Activated CD4-positive, alpha-beta T cell treated with anti-CD3 and anti-CD28 coated beads for 36 hours (primary cell): ENCODE data around the gene INPP5A. TPM values are rescaled to one million over a fixed set of nuclear protein-coding genes. Genes with fewer than 3 reads are reported as not detected.
A peak's percentile ranks its signal among the peaks of the same experiment; 100 is the strongest.
"Not testable (repeated sequence)": the region's sequence is repeated elsewhere in the genome, so short reads cannot be mapped to it uniquely, and the experiment has no call there.

ENCODE experiments used
- ATAC-seq: fragments of 200-7000 bp; cut with Tn5 transposase; one replicate; pipeline ENCODE4 v1.10.0; 2021; ENCODE audit warnings: mild to moderate bottlenecking, moderate library complexity
- CTCF ChIA-PET: fragments of 350-600 bp; sonication (Branson Sonifier 250); formaldehyde crosslinking; loops from one replicate; lab custom pipeline; 2021; ENCODE audit warnings: antibody characterized with exemption; lab: Charles Lee
- POLR2A ChIA-PET: fragments of 350-600 bp; sonication (Branson Sonifier 250); formaldehyde crosslinking; loops from one replicate; lab custom pipeline; 2021; ENCODE audit warnings: antibody characterized with exemption, inconsistent platforms; lab: Charles Lee
- DNase-seq: peaks from one replicate; pipeline ENCODE4 v3.0.0-alpha.2; 2020
- H3K27ac Mint-ChIP-seq: one replicate; pipeline ENCODE4 v1.8.0; 2021; ENCODE audit warnings: mixed read lengths
- H3K27me3 Mint-ChIP-seq: one replicate; pipeline ENCODE4 v1.8.0; 2021; ENCODE audit warnings: mixed read lengths
- H3K36me3 Mint-ChIP-seq: one replicate; pipeline ENCODE4 v1.8.0; 2021; ENCODE audit warnings: low read depth, mixed read lengths
- H3K4me1 Mint-ChIP-seq: one replicate; pipeline ENCODE4 v1.8.0; 2021; ENCODE audit warnings: mixed read lengths
- H3K4me3 Mint-ChIP-seq: one replicate; pipeline ENCODE4 v1.8.0; 2021; ENCODE audit warnings: mild to moderate bottlenecking, moderate library complexity, mixed read lengths
- H3K9me3 Mint-ChIP-seq: one replicate; pipeline ENCODE4 v1.8.0; 2021; ENCODE audit warnings: low read depth, mixed read lengths
- intact Hi-C, 2 experiments: fragments of 100-400 bp; cut with DNase I in 1 of 2; cut with micrococcal nuclease in 1 of 2; formaldehyde crosslinking; loops; one replicate each; pipeline versions ENCODE4 v1.14.2 to v1.15.1; 2022 to 2024; cut with DNase I, micrococcal nuclease
- total RNA-seq, 2 experiments: library from RNA; stranded (reverse); gene quantifications; one replicate each; pipeline ENCODE4 v1.2.3, GENCODE V29; 2021

INPP5A gene
- total RNA-seq, 2 experiments from 2014 or later = 8.1 to 9.3 TPM

GRCh38 chr10:132548106-132548823 lies 10.7 kb downstream of the INPP5A start:
- H3K4me3 Mint-ChIP-seq = no peak overlapping the region
- ChIA-PET CTCF (interaction anchor here (0.8 kb wide), 1 partner anchor 93 kb away, joined by 3 read pairs; no protein-coding TSS in a partner anchor), POLR2A (interaction anchor here (0.6 kb wide), 1 partner anchor 22 kb away, joined by 3 read pairs; no protein-coding TSS in a partner anchor)
- peaks cover 74% of the 10 kb centered on the region for H3K4me1 Mint-ChIP-seq
- H3K27ac Mint-ChIP-seq = no peak overlapping the region
- ATAC-seq (no peak), DNase-seq (no peak)
- H3K27me3 Mint-ChIP-seq = no peaks in the 10 kb centered on the region
- no peaks in the 10 kb centered on the region for H3K36me3 Mint-ChIP-seq
- intact Hi-C loops = loop anchor here in 1 of 2 experiments (10.0 kb wide), 1 partner anchor 417 kb away; no protein-coding TSS in a partner anchor
- H3K9me3 Mint-ChIP-seq = no peaks in the 10 kb centered on the region

- intact Hi-C loops = loop anchor here in 1 of 2 experiments (10.0 kb wide), 1 partner anchor 416 kb away; no protein-coding TSS in a partner anchor
- H3K27ac Mint-ChIP-seq = no peak overlapping the region
- DNase-seq (no peak), ATAC-seq (no peak)
- H3K9me3 Mint-ChIP-seq = no peaks in the 10 kb centered on the region
- POLR2A ChIA-PET = no interaction called here
- CTCF ChIA-PET = no interaction called here
- no peaks in the 10 kb centered on the region for H3K27me3 Mint-ChIP-seq
- no peaks in the 10 kb centered on the region for H3K36me3 Mint-ChIP-seq
- H3K4me1 Mint-ChIP-seq = peaks cover 71% of the 10 kb centered on the region
- H3K4me3 Mint-ChIP-seq = no peak overlapping the region
These were observed 11.3 kb downstream of the INPP5A start for GRCh38 chr10:132548869-132549268.

- no peaks in the 10 kb centered on the region for H3K27me3 Mint-ChIP-seq
- no peaks in the 10 kb centered on the region for H3K36me3 Mint-ChIP-seq
- H3K4me3 Mint-ChIP-seq = no peak overlapping the region
- no peaks in the 10 kb centered on the region for H3K9me3 Mint-ChIP-seq
- intact Hi-C loops = loop anchor here in 1 of 2 experiments (10.0 kb wide), 1 partner anchor 415 kb away; no protein-coding TSS in a partner anchor
- H3K4me1 Mint-ChIP-seq = peaks cover 66% of the 10 kb centered on the region
- peak overlapping the region; percentile 3 for H3K27ac Mint-ChIP-seq
- DNase-seq (no peak), ATAC-seq (no peak)
- ChIA-PET POLR2A (no interaction called here), CTCF (no interaction called here)
These were observed 11.8 kb downstream of the INPP5A start for GRCh38 chr10:132549371-132549770.

- ChIA-PET POLR2A (no interaction called here), CTCF (interaction anchor here (1.7 kb wide), 1 partner anchor 10 kb away, joined by 9 read pairs; no protein-coding TSS in a partner anchor)
- no peaks in the 10 kb centered on the region for H3K27me3 Mint-ChIP-seq
- intact Hi-C loops = no loop called here
- ATAC-seq = no peak
- no peak for DNase-seq
- H3K4me1 Mint-ChIP-seq = peaks cover 54% of the 10 kb centered on the region
- no peak overlapping the region for H3K27ac Mint-ChIP-seq
- H3K36me3 Mint-ChIP-seq = no peaks in the 10 kb centered on the region
- H3K4me3 Mint-ChIP-seq = no peak overlapping the region
- H3K9me3 Mint-ChIP-seq = no peaks in the 10 kb centered on the region
These were observed 12.9 kb downstream of the INPP5A start for GRCh38 chr10:132550366-132551092.

- intact Hi-C loops = no loop called here
- no peaks in the 10 kb centered on the region for H3K9me3 Mint-ChIP-seq
- no peaks in the 10 kb centered on the region for H3K27me3 Mint-ChIP-seq
- no peaks in the 10 kb centered on the region for H3K36me3 Mint-ChIP-seq
- H3K27ac Mint-ChIP-seq = peak overlapping the region; percentile 84
- peaks cover 49% of the 10 kb centered on the region for H3K4me1 Mint-ChIP-seq
- peak overlapping the region; percentile 39 for H3K4me3 Mint-ChIP-seq
- DNase-seq (peak; percentile 69), ATAC-seq (peak; percentile 75)
- CTCF ChIA-PET = interaction anchor here (1.1 to 1.7 kb wide), 2 partner anchors 9 to 11 kb away, joined by 4 to 9 read pairs; no protein-coding TSS in a partner anchor
- POLR2A ChIA-PET = no interaction called here
These were observed 13.7 kb downstream of the INPP5A start for GRCh38 chr10:132551093-132551807.

- POLR2A ChIA-PET = no interaction called here
- intact Hi-C loops = no loop called here
- Mint-ChIP-seq H3K4me1 (peaks cover 43% of the 10 kb centered on the region), H3K27ac (peak overlapping the region; percentile 84), H3K36me3 (no peaks in the 10 kb centered on the region), H3K4me3 (peak overlapping the region; percentile 39), H3K9me3 (no peaks in the 10 kb centered on the region), H3K27me3 (no peaks in the 10 kb centered on the region)
- DNase-seq = no peak
- CTCF ChIA-PET = interaction anchor here (1.1 to 1.7 kb wide), 2 partner anchors 8 to 12 kb away, joined by 4 to 9 read pairs; no protein-coding TSS in a partner anchor
- ATAC-seq = peak; percentile 2
These were observed 14.2 kb downstream of the INPP5A start for GRCh38 chr10:132551808-132552130.

- DNase-seq, H3K27me3 Mint-ChIP-seq, ATAC-seq, H3K27ac Mint-ChIP-seq, H3K9me3 Mint-ChIP-seq, H3K4me3 Mint-ChIP-seq, intact Hi-C loops, H3K36me3 Mint-ChIP-seq, POLR2A ChIA-PET, CTCF ChIA-PET: not testable (repeated sequence)
- peaks cover 35% of the 10 kb centered on the region for H3K4me1 Mint-ChIP-seq
These were observed 15.0 kb downstream of the INPP5A start for GRCh38 chr10:132552635-132553034.

- H3K27me3 Mint-ChIP-seq, POLR2A ChIA-PET, H3K27ac Mint-ChIP-seq, ATAC-seq, intact Hi-C loops, H3K4me3 Mint-ChIP-seq, DNase-seq, H3K36me3 Mint-ChIP-seq, CTCF ChIA-PET, H3K9me3 Mint-ChIP-seq: not testable (repeated sequence)
- peaks cover 26% of the 10 kb centered on the region for H3K4me1 Mint-ChIP-seq
These were observed 16.0 kb downstream of the INPP5A start for GRCh38 chr10:132553568-132553967.

- POLR2A ChIA-PET = no interaction called here
- Mint-ChIP-seq H3K4me1 (peaks cover 24% of the 10 kb centered on the region), H3K9me3 (no peaks in the 10 kb centered on the region), H3K4me3 (no peak overlapping the region), H3K36me3 (no peaks in the 10 kb centered on the region), H3K27ac (no peak overlapping the region), H3K27me3 (no peaks in the 10 kb centered on the region)
- DNase-seq (no peak), ATAC-seq (no peak)
- CTCF ChIA-PET = no interaction called here
- intact Hi-C loops = no loop called here
These were observed 16.7 kb downstream of the INPP5A start for GRCh38 chr10:132554053-132554990.

GRCh38 chr10:132554991-132555647 lies 17.5 kb downstream of the INPP5A start:
- no peaks in the 10 kb centered on the region for H3K9me3 Mint-ChIP-seq
- intact Hi-C loops = no loop called here
- no peak overlapping the region for H3K27ac Mint-ChIP-seq
- ATAC-seq (peak; percentile 60), DNase-seq (peak; percentile 80)
- ChIA-PET POLR2A (no interaction called here), CTCF (no interaction called here)
- H3K36me3 Mint-ChIP-seq = no peaks in the 10 kb centered on the region
- H3K27me3 Mint-ChIP-seq = no peaks in the 10 kb centered on the region
- peaks cover 28% of the 10 kb centered on the region for H3K4me1 Mint-ChIP-seq
- H3K4me3 Mint-ChIP-seq = no peak overlapping the region
